Measurements from ENCODE around the gene WDFY2.

DNA sequence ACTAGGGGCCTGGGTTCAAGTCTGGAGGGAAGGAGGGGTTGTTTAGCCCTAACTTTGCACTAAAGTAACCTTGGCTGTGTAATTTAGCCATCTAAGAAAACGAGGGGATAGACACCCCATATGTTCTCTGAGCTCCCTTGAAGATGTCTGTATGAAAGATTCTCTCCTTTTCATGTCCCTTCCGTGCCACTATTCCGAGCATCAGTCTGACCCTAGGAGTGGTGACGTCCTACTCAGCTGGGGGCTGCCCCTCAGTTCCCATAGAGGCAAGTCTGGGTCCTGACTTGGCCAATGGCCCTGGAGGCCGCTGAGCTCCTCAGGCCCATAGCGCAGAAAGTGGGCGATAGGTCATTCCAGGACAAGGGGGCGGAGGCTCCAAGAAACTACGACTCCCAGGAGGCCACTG lies 790 bp upstream of the WDFY2 start:
- TF ChIP-seq POLR2A (IDR thresholded peaks at IDR 0.05; ENCODE audit: extremely low read depth, insufficient read length) (no peak), MYC (IDR thresholded peaks at IDR 0.05; ENCODE audit: low read depth, low read length) (no peak)
- TF ChIP-seq, protein P1, sequence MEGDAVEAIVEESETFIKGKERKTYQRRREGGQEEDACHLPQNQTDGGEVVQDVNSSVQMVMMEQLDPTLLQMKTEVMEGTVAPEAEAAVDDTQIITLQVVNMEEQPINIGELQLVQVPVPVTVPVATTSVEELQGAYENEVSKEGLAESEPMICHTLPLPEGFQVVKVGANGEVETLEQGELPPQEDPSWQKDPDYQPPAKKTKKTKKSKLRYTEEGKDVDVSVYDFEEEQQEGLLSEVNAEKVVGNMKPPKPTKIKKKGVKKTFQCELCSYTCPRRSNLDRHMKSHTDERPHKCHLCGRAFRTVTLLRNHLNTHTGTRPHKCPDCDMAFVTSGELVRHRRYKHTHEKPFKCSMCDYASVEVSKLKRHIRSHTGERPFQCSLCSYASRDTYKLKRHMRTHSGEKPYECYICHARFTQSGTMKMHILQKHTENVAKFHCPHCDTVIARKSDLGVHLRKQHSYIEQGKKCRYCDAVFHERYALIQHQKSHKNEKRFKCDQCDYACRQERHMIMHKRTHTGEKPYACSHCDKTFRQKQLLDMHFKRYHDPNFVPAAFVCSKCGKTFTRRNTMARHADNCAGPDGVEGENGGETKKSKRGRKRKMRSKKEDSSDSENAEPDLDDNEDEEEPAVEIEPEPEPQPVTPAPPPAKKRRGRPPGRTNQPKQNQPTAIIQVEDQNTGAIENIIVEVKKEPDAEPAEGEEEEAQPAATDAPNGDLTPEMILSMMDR (IDR thresholded peaks at IDR 0.05; ENCODE audit: low read depth, low read length), result no peak

Data from NB4 (cell line).